Activated T-cell treated with anti-CD3 and anti-CD28 coated beads for 48 hours (primary cell): Measurements from ENCODE around the gene SOX6.
"Not testable (repeated sequence)": the region's sequence is repeated elsewhere in the genome, so short reads cannot be mapped to it uniquely, and the experiment has no call there.

ENCODE experiments used
- DNase-seq: peaks from one replicate; pipeline ENCODE4 v3.0.0-alpha.2; 2020; ENCODE audit warnings: low read depth

The SOX6 gene

DNA sequence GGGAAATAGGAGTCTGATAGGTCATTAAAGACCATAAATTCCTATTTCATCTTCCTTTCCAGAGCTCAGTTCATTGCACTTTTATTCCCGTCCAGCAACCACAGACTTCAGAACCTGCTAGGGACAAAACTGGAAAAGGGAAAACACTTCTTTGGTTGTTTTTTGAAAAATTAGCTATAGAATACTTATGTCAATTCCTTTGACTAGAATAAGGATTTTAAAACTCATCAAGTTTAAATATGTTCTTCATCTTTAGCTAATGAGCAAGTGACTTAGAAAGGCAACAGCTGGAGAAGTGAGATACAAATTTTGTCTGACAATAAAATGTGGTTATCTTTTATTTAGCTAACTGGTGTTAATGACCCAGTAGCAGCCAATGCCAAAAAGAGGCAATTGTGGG is 206.9 kb downstream of the SOX6 start:
- no peak for DNase-seq

DNA sequence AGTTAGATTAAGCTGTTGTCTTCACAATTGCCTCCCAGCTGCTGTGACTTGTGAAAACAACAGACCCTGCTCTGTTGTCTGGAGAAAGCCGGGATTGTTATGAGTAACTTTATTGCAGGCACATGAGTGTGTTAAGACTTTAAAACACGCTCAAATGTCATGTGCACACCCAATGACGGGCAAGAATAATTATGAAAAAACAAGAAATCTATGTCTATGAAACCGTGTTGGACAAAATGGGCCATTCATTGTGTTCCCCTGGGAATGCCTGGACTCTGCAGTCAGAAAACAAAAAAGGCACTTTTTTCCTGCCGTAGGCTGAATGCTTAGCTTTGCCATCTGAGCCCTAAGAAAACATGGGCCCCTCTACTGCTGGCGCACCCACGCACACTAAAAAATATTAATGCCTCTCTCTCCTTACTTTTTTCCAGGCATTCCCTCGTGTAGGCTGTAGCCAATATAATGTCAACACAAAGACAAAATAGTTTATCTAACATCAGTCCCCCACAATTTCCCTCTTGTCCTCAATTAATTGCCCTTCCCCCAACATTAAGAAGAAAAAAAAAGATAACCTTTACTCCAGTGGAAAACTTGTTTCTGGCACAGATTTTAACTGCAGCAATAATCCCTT is 207.9 kb downstream of the SOX6 start:
- no peak for DNase-seq

GRCh38 chr11:16146980-16147379 is 209.4 kb downstream of the SOX6 start:
- not testable (repeated sequence) for DNase-seq

DNA sequence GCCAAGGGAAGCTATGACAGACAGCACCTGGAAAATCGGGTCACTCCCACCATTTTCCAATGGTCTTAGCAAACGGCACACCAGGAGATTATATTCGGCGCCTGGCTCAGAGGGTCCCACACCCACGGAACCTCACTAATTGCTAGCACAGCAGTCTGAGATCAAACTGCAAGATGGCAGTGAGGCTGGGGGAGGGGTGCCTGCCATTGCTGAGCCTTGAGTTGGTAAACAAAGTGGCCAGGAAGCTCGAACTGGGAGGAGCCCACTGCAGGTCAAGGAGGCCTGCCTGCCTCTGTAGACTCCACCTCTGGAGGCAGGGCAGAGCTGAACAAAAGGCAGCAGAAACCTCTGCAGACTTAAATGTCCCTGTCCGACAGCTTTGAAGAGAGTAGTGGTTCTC is 214.7 kb downstream of the SOX6 start:
- not testable (repeated sequence) for DNase-seq

DNA sequence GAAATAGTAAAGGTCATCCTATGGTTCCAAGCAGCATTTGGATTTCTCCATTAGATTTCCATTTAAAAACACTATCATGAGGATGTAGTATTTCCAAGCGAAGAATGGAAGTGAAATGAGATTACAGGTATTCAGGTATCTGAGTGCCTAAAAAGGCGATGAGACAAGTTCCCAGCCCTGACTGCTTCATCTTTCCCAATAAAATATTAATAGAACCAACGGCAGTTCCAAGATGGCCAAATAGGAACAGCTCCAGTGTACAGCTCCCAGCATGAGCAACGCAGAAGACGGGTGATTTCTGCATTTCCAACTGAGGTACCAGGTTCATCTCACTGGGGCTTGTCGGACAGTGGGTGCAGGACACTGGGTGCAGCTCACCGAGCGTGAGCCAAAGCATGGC is 215.2 kb downstream of the SOX6 start:
- DNase-seq = not testable (repeated sequence)

- DNase-seq = no peak
Observed at GRCh38 chr11:16136792-16137390, 219.5 kb downstream of the SOX6 start.

DNA sequence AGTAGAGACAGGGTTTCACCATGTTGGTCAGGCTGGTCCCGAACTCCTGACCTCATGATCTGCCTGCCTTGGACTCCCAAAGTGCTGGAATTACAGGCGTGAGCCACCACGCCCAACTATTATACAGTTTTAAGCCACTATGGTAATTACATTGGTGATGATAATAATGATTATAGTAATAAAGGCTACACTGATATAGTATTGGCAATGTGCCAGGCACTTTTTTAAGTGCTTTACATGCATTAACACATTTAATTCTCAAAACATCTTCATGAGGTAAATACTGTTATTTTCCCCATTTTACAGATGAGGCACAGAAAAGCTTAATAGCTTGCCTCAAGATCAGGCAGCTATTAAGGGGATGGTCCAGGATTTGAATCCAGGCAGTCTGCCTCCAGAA is 222.5 kb downstream of the SOX6 start:
- no peak for DNase-seq

DNA sequence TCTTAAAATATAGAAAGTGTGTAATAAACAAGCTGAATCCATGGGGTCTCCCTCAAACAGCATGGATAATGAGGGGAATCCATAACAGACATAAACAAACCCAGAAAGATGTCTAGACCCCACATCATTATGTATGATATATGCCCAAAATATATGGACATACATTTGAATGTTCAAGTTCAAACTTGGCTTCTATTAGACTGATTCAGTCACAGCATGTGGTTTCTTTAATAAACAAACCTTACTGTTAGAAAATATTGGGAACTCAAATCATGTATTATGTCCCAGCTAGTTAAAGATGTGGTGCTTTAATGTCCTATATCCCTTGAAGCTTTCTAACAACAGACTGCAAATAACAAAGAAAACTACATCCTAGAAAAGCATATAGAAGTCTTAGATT is 228.6 kb downstream of the SOX6 start:
- DNase-seq = no peak

GRCh38 chr11:16126362-16126761 is 230.0 kb downstream of the SOX6 start:
- DNase-seq = no peak

GRCh38 chr11:16125796-16126195 is 230.6 kb downstream of the SOX6 start:
- DNase-seq = no peak

DNA sequence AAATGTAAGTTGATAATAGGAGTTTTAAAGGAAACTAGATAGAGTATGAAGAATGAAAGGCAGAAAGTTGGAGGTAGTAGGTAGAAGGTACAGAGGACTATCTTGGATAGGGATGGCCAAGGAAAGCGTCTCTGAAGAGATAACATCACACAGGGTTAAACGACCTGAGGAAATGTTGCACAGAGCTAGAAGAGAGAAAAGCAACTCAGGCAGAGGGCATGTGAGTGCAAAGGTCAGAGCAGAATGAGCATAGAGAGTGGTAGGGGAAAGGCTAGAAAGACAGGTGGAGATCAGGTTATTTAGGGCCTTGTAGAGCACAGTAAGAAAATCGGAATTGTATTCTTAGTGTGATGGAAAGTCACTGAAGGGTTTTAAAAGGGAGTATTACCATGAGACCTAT is 232.0 kb downstream of the SOX6 start:
- DNase-seq = no peak

- DNase-seq = no peak
Observed at GRCh38 chr11:16121853-16122252, 234.5 kb downstream of the SOX6 start.

DNA sequence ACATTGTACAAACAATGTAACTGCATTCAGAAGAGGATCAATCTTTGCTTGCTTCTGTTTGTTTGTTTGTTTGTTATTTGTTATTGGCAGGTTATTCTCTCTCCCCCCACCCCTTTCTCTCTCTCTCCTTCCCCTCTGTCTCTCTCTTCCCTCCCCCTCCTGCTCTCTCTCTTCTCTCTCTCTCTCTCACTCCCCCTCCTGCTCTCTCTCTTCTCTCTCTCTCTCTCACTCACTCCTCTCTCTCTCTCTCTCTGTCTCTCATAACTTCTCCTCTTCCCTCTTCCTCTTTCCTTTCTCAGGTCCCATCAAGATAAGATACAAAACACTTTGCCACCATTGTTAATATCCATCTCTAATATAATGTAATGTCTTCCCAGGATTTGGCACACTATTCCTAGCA is 236.3 kb downstream of the SOX6 start:
- no peak for DNase-seq

DNA sequence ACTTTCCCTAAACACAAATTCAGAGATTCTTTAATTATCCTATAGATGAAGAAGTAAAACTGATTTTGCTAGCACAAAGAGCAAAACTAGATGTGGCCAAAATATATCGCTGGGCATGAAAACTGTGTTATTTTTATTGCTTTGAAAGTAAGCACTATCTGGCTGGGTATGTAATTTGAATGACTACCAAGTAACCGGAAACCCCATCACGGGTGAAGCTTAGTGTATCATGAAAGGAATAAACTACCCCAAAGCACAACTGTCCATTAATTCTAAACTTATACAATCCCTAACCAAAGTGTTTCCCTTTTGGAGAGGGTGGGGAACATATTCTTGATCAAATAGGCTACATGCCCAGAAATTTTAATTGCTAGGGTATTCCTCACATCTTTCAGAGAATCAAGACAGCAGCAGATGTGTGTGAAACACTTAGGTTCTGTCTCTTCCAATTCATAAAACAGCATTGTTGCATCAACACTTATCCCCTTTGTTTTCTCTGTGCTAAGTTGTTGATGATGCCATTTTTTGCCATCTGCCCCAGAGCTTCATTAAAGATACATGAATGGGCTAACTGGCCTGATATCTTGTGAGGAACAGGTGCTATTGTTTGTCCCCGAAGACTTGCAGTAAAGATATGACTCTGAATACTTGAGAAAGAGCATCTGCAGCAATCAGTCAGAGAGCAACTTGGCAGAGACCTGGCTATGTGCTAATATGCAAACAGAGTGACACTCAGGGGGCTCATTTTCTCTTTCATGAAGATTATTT is 238.2 kb downstream of the SOX6 start:
- DNase-seq = no peak

GRCh38 chr11:16114978-16115871 is 241.1 kb downstream of the SOX6 start:
- no peak for DNase-seq

GRCh38 chr11:16114431-16114830 is 241.9 kb downstream of the SOX6 start:
- DNase-seq = no peak

DNA sequence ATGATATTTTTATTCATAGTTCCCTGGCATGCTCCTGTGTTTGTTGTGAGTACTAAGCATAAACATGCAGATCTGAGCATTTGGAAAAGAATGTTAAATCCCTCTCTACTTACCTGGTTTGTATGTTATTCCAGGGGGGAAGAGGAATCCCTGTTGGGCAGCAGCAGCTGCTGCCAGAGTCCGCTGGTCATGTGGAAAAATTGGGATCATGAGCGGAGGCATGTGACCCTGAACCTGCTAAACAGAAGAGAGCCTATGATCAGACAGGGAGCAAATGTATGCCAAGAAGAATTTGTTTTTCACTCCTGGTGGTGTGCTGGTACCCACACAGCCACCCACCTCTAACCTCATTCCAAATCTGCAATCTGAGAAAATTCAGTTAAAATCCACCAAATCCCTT is 244.7 kb downstream of the SOX6 start:
- no peak for DNase-seq

DNA sequence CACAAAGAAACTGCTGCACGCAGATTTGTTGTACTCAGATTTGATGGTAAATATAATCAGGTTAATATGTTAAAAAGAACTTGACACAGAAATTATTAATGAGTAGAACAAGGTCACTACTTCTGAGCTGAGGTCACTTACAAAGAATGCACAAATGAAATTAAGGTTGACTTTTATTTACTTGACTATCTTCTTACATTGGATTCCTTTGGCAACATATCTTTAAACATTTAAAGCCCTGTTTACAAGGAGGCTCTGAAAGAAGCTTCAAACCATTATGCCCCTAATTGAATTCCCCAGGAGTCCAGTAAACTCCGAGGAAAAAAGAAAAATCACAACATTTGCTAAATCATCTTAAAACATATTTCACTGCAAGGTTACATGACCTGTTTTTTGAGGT is 245.5 kb downstream of the SOX6 start:
- no peak for DNase-seq

GRCh38 chr11:16099343-16099900 is 256.9 kb downstream of the SOX6 start:
- no peak for DNase-seq

GRCh38 chr11:16098526-16099205 is 257.7 kb downstream of the SOX6 start:
- no peak for DNase-seq

DNA sequence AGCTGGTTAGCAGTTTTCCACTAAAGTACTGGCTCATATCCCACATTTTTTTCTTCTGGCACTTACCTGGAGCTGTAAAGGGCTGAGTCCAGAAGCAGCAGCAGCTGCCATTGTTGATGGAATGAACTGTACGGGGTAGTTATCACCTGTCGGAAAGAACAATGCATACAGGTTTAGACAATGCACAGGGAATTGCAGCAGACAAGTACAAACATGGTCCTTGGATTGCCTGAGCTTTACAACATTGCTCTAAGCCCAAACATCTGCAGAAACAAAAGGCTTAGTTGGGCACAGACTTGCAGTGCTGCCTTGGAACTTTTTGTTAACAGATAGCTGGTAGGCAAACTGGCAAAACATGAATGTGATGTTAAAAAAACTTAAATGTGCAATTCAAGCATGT is 258.8 kb downstream of the SOX6 start:
- DNase-seq = no peak

- no peak for DNase-seq
Observed at GRCh38 chr11:16096336-16096735, 260.0 kb downstream of the SOX6 start.
